Panc1 (cell line): ENCODE results near the gene TM4SF4. TPM values are rescaled to one million over a fixed set of nuclear protein-coding genes. Genes with fewer than 3 reads are reported as not detected.

Experiments used
- ATAC-seq: fragments of 200-7000 bp; cut with Tn5 transposase; 2 replicates; pipeline ENCODE4 v1.9.1; 2020; ENCODE audit warnings: mild to moderate bottlenecking, moderate library complexity
- BruUV-seq: library from RNA; stranded (reverse); fragments of 400-500 nt; replicated peaks from 2 replicates; lab custom pipeline; 2021; lab: Mats Ljungman, UMichigan
- CTCF ChIA-PET: fragments of 300-600 bp; sonication (Branson Sonifier 250); formaldehyde crosslinking; loops from one replicate; lab custom pipeline; 2022; ENCODE audit warnings: antibody characterized with exemption; lab: Charles Lee
- POLR2A ChIA-PET: fragments of 300-600 bp; sonication (Branson Sonifier 250); formaldehyde crosslinking; loops from one replicate; lab custom pipeline; 2022; ENCODE audit warnings: antibody characterized with exemption; lab: Charles Lee
- DNase-seq: peaks from one replicate; pipeline ENCODE4 v3.0.0-alpha.2; 2010; ENCODE audit warnings: low read depth, low spot score
- H3K27ac ChIP-seq: 2 replicates; pipeline ENCODE4 v1.5.1; 2011; ENCODE audit warnings: mild to moderate bottlenecking, low read length, inconsistent platforms
- H3K27me3 ChIP-seq: fragments of 200-500 bp; sonication (Bioruptor generic); 2 replicates; pipeline ENCODE4 v1.6.0; 2014; ENCODE audit warnings: low read length, inconsistent platforms; ENCODE audit not compliant: control insufficient read depth, insufficient read depth
- H3K36me3 ChIP-seq: fragments of 200-500 bp; sonication (Bioruptor generic); 2 replicates; pipeline ENCODE4 v1.5.1; 2014; ENCODE audit warnings: inconsistent platforms, mild to moderate bottlenecking, low read length, moderate library complexity; ENCODE audit not compliant: control insufficient read depth, insufficient read depth
- H3K4me1 ChIP-seq: 2 replicates; pipeline ENCODE4 v1.5.1; 2011; ENCODE audit warnings: inconsistent platforms, mild to moderate bottlenecking, low read length, moderate library complexity; ENCODE audit not compliant: control insufficient read depth, insufficient read depth
- H3K4me3 ChIP-seq, 2 experiments: 2 replicates each; pipeline ENCODE4 v1.5.1; 2011 to 2012; ENCODE audit warnings: low read depth in 2 of 2, low read length in 2 of 2, mild to moderate bottlenecking in 2 of 2, inconsistent platforms in 1 of 2, moderate library complexity in 1 of 2
- H3K9me3 ChIP-seq: fragments of 200-500 bp; sonication (Bioruptor generic); 2 replicates; pipeline ENCODE4 v1.5.1; 2014; ENCODE audit warnings: low read depth, mild to moderate bottlenecking, inconsistent platforms, low read length, moderate library complexity; ENCODE audit not compliant: control insufficient read depth, insufficient read depth
- CTCF ChIP-seq: fragments of 450-650 bp; IDR thresholded peaks from 2 replicates; pipeline ENCODE4 v1.5.1; 2017; ENCODE audit warnings: mild to moderate bottlenecking
- POLR2AphosphoS5 ChIP-seq: IDR thresholded peaks from 2 replicates; pipeline ENCODE4 v1.6.1; 2012; ENCODE audit warnings: mild to moderate bottlenecking, low read depth, low read length, moderate library complexity
- REST ChIP-seq, 2 experiments: IDR thresholded peaks; 2 replicates each; pipeline ENCODE4 v1.6.1; 2011 to 2012; ENCODE audit warnings: low read depth in 2 of 2, control low read depth in 1 of 2, low read length in 1 of 2, mild to moderate bottlenecking in 1 of 2, moderate library complexity in 1 of 2; ENCODE audit not compliant: insufficient read depth in 1 of 2
- SIN3A ChIP-seq: IDR thresholded peaks from 2 replicates; pipeline ENCODE4 v1.6.1; 2012; ENCODE audit warnings: low read depth, mild to moderate bottlenecking, low read length, moderate library complexity, borderline replicate concordance; ENCODE audit not compliant: insufficient read depth
- TCF7L2 ChIP-seq: IDR thresholded peaks from 2 replicates; pipeline ENCODE4 v1.6.1; 2011; ENCODE audit warnings: mild to moderate bottlenecking, low read depth, low read length, inconsistent platforms
- in situ Hi-C: cut with HindIII; loops from 2 replicates; pipeline ENCODE4 v1.10.0; 2016; ENCODE audit warnings: low sequenced_read_pairs, low pct_unique_long_range_greater_than_20kb
- intact Hi-C: fragments of 100-400 bp; cut with micrococcal nuclease; formaldehyde crosslinking; loops from one replicate; pipeline ENCODE4 v1.10.0; 2022; ENCODE audit not compliant: unreplicated experiment
- total RNA-seq: library from RNA; stranded (reverse); gene quantifications from one replicate; pipeline ENCODE4 v1.2.1, GENCODE V29; 2021; ENCODE audit not compliant: unreplicated experiment

TM4SF4 gene
- total RNA-seq, 1 experiment from 2014 or later = 0.46 TPM

DNA sequence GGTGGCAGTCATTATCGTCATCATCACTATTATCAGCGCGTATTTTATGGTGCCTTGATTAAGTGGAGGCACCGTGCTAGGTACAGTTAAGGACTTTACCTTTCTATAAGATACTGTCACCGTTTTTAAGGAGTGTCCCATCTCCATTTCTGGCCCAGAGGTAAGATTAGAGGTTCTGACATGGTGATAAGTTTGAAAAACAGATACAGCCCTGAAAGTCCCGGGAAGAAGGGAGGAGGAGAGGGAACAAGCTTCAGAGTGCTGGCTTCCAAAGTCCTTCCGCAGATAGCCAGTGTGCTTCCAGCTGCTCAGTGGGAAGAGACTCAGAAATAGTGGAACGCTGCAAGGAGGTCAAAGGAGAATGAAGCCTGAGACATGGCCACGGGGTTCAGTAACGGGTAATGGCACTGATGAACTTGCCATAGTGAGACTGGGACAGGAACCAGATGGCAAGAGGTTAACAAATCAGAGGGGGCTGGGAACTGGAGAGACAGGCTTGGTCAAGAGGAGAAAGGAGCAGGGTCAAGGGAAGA lies 9.1 kb upstream of the TM4SF4 start:
- no peaks in the 10 kb centered on the region for H3K9me3 ChIP-seq
- no peak overlapping the region for H3K4me3 ChIP-seq
- no TSS peak for BruUV-seq
- TF ChIP-seq POLR2AphosphoS5 = no peak
- TF ChIP-seq CTCF = no peak
- no peak for TF ChIP-seq SIN3A
- no peak for TF ChIP-seq REST (IDR thresholded peaks at IDR 0.05; ENCODE audit: insufficient read depth in 1 of 2, low read depth in 2 of 2, low read length in 1 of 2)
- TF ChIP-seq TCF7L2 = no peak
- no peaks in the 10 kb centered on the region for H3K27me3 ChIP-seq
- peaks cover 2% of the 10 kb centered on the region; the same call in 1 of the 2 replicates for H3K4me1 ChIP-seq
- in situ Hi-C loops = no loop called here
- ChIA-PET POLR2A (no interaction called here), CTCF (no interaction called here)
- no peak for DNase-seq
- no peak for ATAC-seq
- no peak overlapping the region for H3K27ac ChIP-seq
- H3K36me3 ChIP-seq = no peaks in the 10 kb centered on the region
- intact Hi-C loops = no loop called here

GRCh38 chr3:149466192-149466591 lies 8.3 kb upstream of the TM4SF4 start:
- no peak overlapping the region for H3K27ac ChIP-seq
- no peak overlapping the region for H3K4me3 ChIP-seq
- DNase-seq (no peak), ATAC-seq (peak; percentile 57; the same call in 1 of the 2 replicates)
- intact Hi-C loops (no loop called here), in situ Hi-C loops (no loop called here)
- H3K27me3 ChIP-seq = no peaks in the 10 kb centered on the region
- BruUV-seq = no TSS peak
- peaks cover 7% of the 10 kb centered on the region; the same call in 1 of the 2 replicates for H3K4me1 ChIP-seq
- POLR2A ChIA-PET = no interaction called here
- TF ChIP-seq TCF7L2 = no peak
- TF ChIP-seq POLR2AphosphoS5 = no peak
- TF ChIP-seq SIN3A = no peak
- TF ChIP-seq CTCF = no peak
- TF ChIP-seq REST (IDR thresholded peaks at IDR 0.05; ENCODE audit: insufficient read depth in 1 of 2, low read depth in 2 of 2, low read length in 1 of 2) = no peak
- H3K36me3 ChIP-seq = no peaks in the 10 kb centered on the region
- H3K9me3 ChIP-seq = no peaks in the 10 kb centered on the region
- CTCF ChIA-PET = no interaction called here
